Endothelial cell of umbilical vein (primary cell): ENCODE measurements around the gene KCNB1. TPM values are rescaled to one million over a fixed set of nuclear protein-coding genes. Genes with fewer than 3 reads are reported as not detected.

Experiments
- BruUV-seq: library from RNA; stranded (reverse); fragments of 400-500 nt; replicated peaks from 2 replicates; lab custom pipeline; 2021; lab: Mats Ljungman, UMichigan
- CTCF ChIA-PET: fragments of 300-600, 350-600 bp; sonication (Branson Sonifier 250); formaldehyde crosslinking; loops from one replicate; lab custom pipeline; 2021; ENCODE audit warnings: antibody characterized with exemption, inconsistent platforms; lab: Charles Lee
- POLR2A ChIA-PET: fragments of 300-600, 350-600 bp; sonication (Branson Sonifier 250); formaldehyde crosslinking; loops from one replicate; lab custom pipeline; 2021; ENCODE audit warnings: antibody characterized with exemption, inconsistent platforms; lab: Charles Lee
- DNase-seq: peaks from one replicate; pipeline ENCODE4 v3.0.0-alpha.2; 2011; ENCODE audit warnings: low read depth, low spot score
- FAIRE-seq: peaks from 2 replicates; lab custom pipeline; 2011; peaks lifted over from hg19 to GRCh38; lab: Jason Lieb, UNC
- H2AFZ ChIP-seq: 2 replicates; pipeline ENCODE4 v1.6.0; 2012; ENCODE audit warnings: low read depth, low read length, control low read depth, inconsistent platforms
- H3K27ac ChIP-seq: 2 replicates; pipeline ENCODE4 v1.5.1; 2011; ENCODE audit warnings: low read depth, mild to moderate bottlenecking, control low read depth, low read length, moderate library complexity; ENCODE audit not compliant: insufficient read depth
- H3K27me3 ChIP-seq, 2 experiments: 2 replicates each; pipeline versions ENCODE4 v1.6.0 to v1.6.1; 2011; ENCODE audit warnings: low read length in 2 of 2, mixed read lengths in 1 of 2; ENCODE audit not compliant: control insufficient read depth in 2 of 2, insufficient read depth in 2 of 2
- H3K36me3 ChIP-seq, 2 experiments: 2 replicates in 1 of 2; 3 replicates in 1 of 2; pipeline ENCODE4 v1.5.1; 2011; ENCODE audit warnings: low read length in 2 of 2, mild to moderate bottlenecking in 1 of 2, moderate library complexity in 1 of 2; ENCODE audit not compliant: control insufficient read depth in 2 of 2, insufficient read depth in 2 of 2; ENCODE audit errors: extremely low read depth in 1 of 2
- H3K4me1 ChIP-seq: 3 replicates; pipeline ENCODE4 v1.5.1; 2011; ENCODE audit warnings: mild to moderate bottlenecking, low read length; ENCODE audit not compliant: control insufficient read depth, insufficient read depth; ENCODE audit errors: extremely low read depth
- H3K4me2 ChIP-seq: 2 replicates; pipeline ENCODE4 v1.6.1; 2011; ENCODE audit warnings: low read length, control low read depth, mixed read lengths; ENCODE audit not compliant: insufficient read depth
- H3K4me3 ChIP-seq, 3 experiments: fragments of 200-600 bp in 1 of 3; sonication (generic), shearing (Covaris generic) in 1 of 3; replicated peaks in 1 of 3; 2 replicates each; pipeline ENCODE4 v1.5.1; 2011 to 2016; ENCODE audit warnings: control low read depth in 3 of 3, low read length in 3 of 3, mild to moderate bottlenecking in 2 of 3, inconsistent platforms in 1 of 3, low read depth in 1 of 3, moderate library complexity in 1 of 3; ENCODE audit not compliant: insufficient read depth in 1 of 3
- H3K79me2 ChIP-seq: 2 replicates; pipeline ENCODE4 v1.6.0; 2012; ENCODE audit warnings: low read length, inconsistent platforms; ENCODE audit not compliant: control insufficient read depth, insufficient read depth
- H3K9ac ChIP-seq: replicated peaks from 2 replicates; pipeline ENCODE3; 2011; ENCODE audit warnings: low read length, control low read depth; ENCODE audit not compliant: insufficient read depth; ENCODE audit errors: extremely low read depth
- H3K9me1 ChIP-seq: replicated peaks from 3 replicates; pipeline ENCODE4 v1.6.0; 2011; ENCODE audit warnings: mild to moderate bottlenecking, low read length; ENCODE audit not compliant: control insufficient read depth, insufficient read depth; ENCODE audit errors: extremely low read depth
- H3K9me3 ChIP-seq: replicated peaks from 2 replicates; pipeline ENCODE4 v1.5.1; 2012; ENCODE audit warnings: low read length, inconsistent platforms; ENCODE audit not compliant: control insufficient read depth, insufficient read depth
- H4K20me1 ChIP-seq: replicated peaks from 2 replicates; pipeline ENCODE3; 2011; ENCODE audit warnings: mild to moderate bottlenecking, low read length; ENCODE audit not compliant: control insufficient read depth, insufficient read depth; ENCODE audit errors: extremely low read depth
- EZH2 ChIP-seq: IDR thresholded peaks from 2 replicates; pipeline ENCODE4 v1.6.1; 2012; ENCODE audit warnings: borderline replicate concordance, low read depth, mild to moderate bottlenecking, moderate library complexity, low read length, inconsistent platforms; ENCODE audit not compliant: severe bottlenecking
- FOS ChIP-seq: IDR thresholded peaks from 2 replicates; pipeline ENCODE4 v1.6.1; 2011; ENCODE audit warnings: mild to moderate bottlenecking, low read length, moderate library complexity, borderline replicate concordance; ENCODE audit not compliant: insufficient read depth
- GATA2 ChIP-seq: IDR thresholded peaks from 2 replicates; pipeline ENCODE4 v1.7.0; 2011; ENCODE audit warnings: low read depth, mild to moderate bottlenecking, moderate library complexity, mixed read lengths, low read length; ENCODE audit not compliant: insufficient read length, insufficient read depth
- JUN ChIP-seq: IDR thresholded peaks from 2 replicates; pipeline ENCODE4 v1.6.1; 2011; ENCODE audit warnings: borderline replicate concordance, low read depth; ENCODE audit not compliant: insufficient read length, insufficient read depth
- MYC ChIP-seq: IDR thresholded peaks from one replicate; pipeline ENCODE4 v1.6.1; 2011; ENCODE audit warnings: mild to moderate bottlenecking, low read depth, low read length
- POLR2A ChIP-seq: IDR thresholded peaks from 2 replicates; pipeline ENCODE4 v1.6.1; 2012; ENCODE audit warnings: low read depth, mild to moderate bottlenecking, control low read depth, low read length
- POLR2AphosphoS5 ChIP-seq: IDR thresholded peaks from 2 replicates; pipeline ENCODE4 v1.6.1; 2012; ENCODE audit warnings: low read depth, mild to moderate bottlenecking, control low read depth, low read length, moderate library complexity; ENCODE audit not compliant: insufficient read depth
- dilution Hi-C: fragments of 300-500 bp; cut with MboI; formaldehyde crosslinking; loops from one replicate; pipeline ENCODE4 v1.15.0; 2019; ENCODE audit warnings: low sequenced_read_pairs; ENCODE audit not compliant: extremely low pct_ligation_motif_present
- intact Hi-C: fragments of 100-400 bp; cut with micrococcal nuclease; formaldehyde crosslinking; loops from one replicate; pipeline ENCODE4 v1.10.0; 2022
- polyA plus RNA-seq, 4 experiments: library from polyadenylated mRNA; depleted of rRNA in 3 of 4; stranded (reverse) in 3 of 4; unstranded in 1 of 4; fragments of >200 nt; gene quantifications; 2 replicates each; pipeline versions ENCODE4 v1.2.1 to v1.2.3, GENCODE V29; 2011 to 2012; ENCODE audit warnings: missing spikeins in 1 of 4
- total RNA-seq: library from RNA; stranded (reverse); gene quantifications from 2 replicates; pipeline ENCODE4 v1.2.3, GENCODE V29; 2021
- TF ChIP-seq, protein P1 (sequence below), 2 donors: IDR thresholded peaks; 1 replicate in 1 of 2; 2 replicates in 1 of 2; pipeline ENCODE4 v1.5.1; 2011; ENCODE audit warnings: low read length in 2 of 2, mild to moderate bottlenecking in 2 of 2, moderate library complexity in 2 of 2, control low read depth in 1 of 2, inconsistent platforms in 1 of 2, low read depth in 1 of 2; ENCODE audit not compliant: insufficient read depth in 1 of 2; ENCODE audit errors: extremely low read depth in 1 of 2
- TF ChIP-seq, protein P2 (sequence below): IDR thresholded peaks from 2 replicates; pipeline ENCODE4 v1.6.1; 2011; ENCODE audit not compliant: insufficient read depth, insufficient read length

The KCNB1 gene
- total and polyA plus RNA-seq, 2 donors (not counting 3 experiments of a cell fraction or from before 2014, with no cell fraction given) = not detected

DNA sequence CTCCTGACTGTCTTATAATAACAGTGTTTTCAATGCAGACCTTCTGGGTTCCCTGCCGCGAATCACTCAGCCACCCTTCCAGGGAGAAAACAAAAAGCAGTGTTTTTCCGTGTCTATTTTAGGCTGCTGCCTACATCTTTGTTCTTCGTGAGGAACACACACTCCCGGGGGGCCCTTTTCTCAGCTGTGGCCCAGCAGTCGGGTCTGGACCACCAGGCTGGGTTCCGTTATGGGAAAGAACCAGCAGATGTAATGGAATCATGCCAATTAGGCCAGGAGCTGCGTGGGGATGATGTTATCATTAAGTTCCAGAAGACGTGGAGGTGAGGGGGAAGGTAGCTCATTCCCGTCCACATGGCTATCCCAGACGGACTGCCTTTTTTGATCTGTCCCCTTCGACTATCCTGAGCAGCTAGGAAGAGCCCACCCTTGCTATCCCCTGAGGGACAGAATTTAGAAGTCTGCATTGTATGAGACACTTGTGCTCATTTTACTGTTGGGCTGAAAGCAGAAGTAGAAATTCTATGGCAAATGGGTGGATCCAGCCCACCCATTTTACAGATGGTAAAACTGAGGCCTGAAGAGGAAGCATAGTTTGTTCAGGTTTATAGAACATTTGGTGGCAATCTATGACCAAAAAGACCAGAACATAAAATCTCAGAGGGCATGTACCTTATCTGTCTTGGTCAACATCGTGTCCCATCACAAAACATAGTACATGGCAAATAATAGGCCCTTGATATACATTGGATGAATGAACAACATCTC lies 54.5 kb downstream of the KCNB1 start:
- dilution Hi-C loops (no loop called here), intact Hi-C loops (no loop called here)
- Histone ChIP-seq H3K9ac (no peak overlapping the region), H4K20me1 (no peaks in the 10 kb centered on the region), H3K79me2 (no peaks in the 10 kb centered on the region), H3K27me3 (peaks cover 7 to 19% of the 10 kb centered on the region in 2 experiments), H3K4me2 (no peak overlapping the region), H3K4me3 (no peak overlapping the region), H3K36me3 (no peaks in the 10 kb centered on the region), H3K27ac (no peak overlapping the region), H3K9me1 (no peaks in the 10 kb centered on the region), H3K9me3 (no peaks in the 10 kb centered on the region), H2AFZ (no peak overlapping the region), H3K4me1 (no peaks in the 10 kb centered on the region)
- TF ChIP-seq POLR2AphosphoS5 = no peak
- no peak for TF ChIP-seq GATA2
- TF ChIP-seq FOS = no peak
- TF ChIP-seq EZH2 = no peak
- no peak for TF ChIP-seq MYC
- TF ChIP-seq, protein P1, sequence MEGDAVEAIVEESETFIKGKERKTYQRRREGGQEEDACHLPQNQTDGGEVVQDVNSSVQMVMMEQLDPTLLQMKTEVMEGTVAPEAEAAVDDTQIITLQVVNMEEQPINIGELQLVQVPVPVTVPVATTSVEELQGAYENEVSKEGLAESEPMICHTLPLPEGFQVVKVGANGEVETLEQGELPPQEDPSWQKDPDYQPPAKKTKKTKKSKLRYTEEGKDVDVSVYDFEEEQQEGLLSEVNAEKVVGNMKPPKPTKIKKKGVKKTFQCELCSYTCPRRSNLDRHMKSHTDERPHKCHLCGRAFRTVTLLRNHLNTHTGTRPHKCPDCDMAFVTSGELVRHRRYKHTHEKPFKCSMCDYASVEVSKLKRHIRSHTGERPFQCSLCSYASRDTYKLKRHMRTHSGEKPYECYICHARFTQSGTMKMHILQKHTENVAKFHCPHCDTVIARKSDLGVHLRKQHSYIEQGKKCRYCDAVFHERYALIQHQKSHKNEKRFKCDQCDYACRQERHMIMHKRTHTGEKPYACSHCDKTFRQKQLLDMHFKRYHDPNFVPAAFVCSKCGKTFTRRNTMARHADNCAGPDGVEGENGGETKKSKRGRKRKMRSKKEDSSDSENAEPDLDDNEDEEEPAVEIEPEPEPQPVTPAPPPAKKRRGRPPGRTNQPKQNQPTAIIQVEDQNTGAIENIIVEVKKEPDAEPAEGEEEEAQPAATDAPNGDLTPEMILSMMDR (IDR thresholded peaks at IDR 0.05; ENCODE audit: extremely low read depth in 1 of 2, insufficient read depth in 1 of 2, low read depth in 1 of 2, low read length in 2 of 2) = no peak
- no peak for TF ChIP-seq JUN
- TF ChIP-seq, protein P2, sequence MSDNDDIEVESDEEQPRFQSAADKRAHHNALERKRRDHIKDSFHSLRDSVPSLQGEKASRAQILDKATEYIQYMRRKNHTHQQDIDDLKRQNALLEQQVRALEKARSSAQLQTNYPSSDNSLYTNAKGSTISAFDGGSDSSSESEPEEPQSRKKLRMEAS = no peak
- TF ChIP-seq POLR2A = no peak
- FAIRE-seq (no peak), DNase-seq (no peak)
- CTCF ChIA-PET = interaction anchor here (1.1 to 2.7 kb wide), 2 partner anchors 12 to 32 kb away, joined by 3 to 12 read pairs; no protein-coding TSS in a partner anchor
- BruUV-seq = no TSS peak
- POLR2A ChIA-PET = no interaction called here
